Activated naive CD4-positive, alpha-beta T cell treated with anti-CD3 and anti-CD28 coated beads for 36 hours (primary cell): ENCODE results near the gene TIMM44. TPM values are rescaled to one million over a fixed set of nuclear protein-coding genes. Genes with fewer than 3 reads are reported as not detected.
A peak's percentile ranks its signal among the peaks of the same experiment; 100 is the strongest.

Source experiments
- CTCF ChIA-PET: fragments of 350-600 bp; sonication (Branson Sonifier 250); formaldehyde crosslinking; loops from one replicate; lab custom pipeline; 2021; ENCODE audit warnings: antibody characterized with exemption; lab: Charles Lee
- DNase-seq: peaks from one replicate; pipeline ENCODE4 v3.0.0-alpha.2; 2020
- H3K27ac Mint-ChIP-seq: one replicate; pipeline ENCODE4 v1.8.0; 2021; ENCODE audit warnings: mild to moderate bottlenecking, mixed read lengths
- H3K27me3 Mint-ChIP-seq: one replicate; pipeline ENCODE4 v1.8.0; 2021; ENCODE audit warnings: low read depth, mixed read lengths
- H3K36me3 Mint-ChIP-seq: one replicate; pipeline ENCODE4 v1.8.0; 2021; ENCODE audit warnings: low read depth, mixed read lengths
- H3K4me1 Mint-ChIP-seq: one replicate; pipeline ENCODE4 v1.8.0; 2021; ENCODE audit warnings: low read depth, mixed read lengths
- H3K4me3 Mint-ChIP-seq: one replicate; pipeline ENCODE4 v1.8.0; 2021; ENCODE audit warnings: mild to moderate bottlenecking, moderate library complexity, mixed read lengths
- H3K9me3 Mint-ChIP-seq: one replicate; pipeline ENCODE4 v1.8.0; 2021; ENCODE audit warnings: mixed read lengths
- intact Hi-C: fragments of 100-400 bp; cut with micrococcal nuclease; formaldehyde crosslinking; loops from one replicate; pipeline ENCODE4 v1.15.1; 2023
- total RNA-seq, 2 experiments: library from RNA; stranded (reverse); gene quantifications; one replicate each; pipeline ENCODE4 v1.2.3, GENCODE V29; 2021

TIMM44 gene
- total RNA-seq, 2 experiments from 2014 or later, result 88.8 to 88.9 TPM

GRCh38 chr19:7905859-7906258 is 37.6 kb downstream of the TIMM44 start:
- Mint-ChIP-seq H3K36me3 (peaks cover 16% of the 10 kb centered on the region), H3K27ac (no peak overlapping the region), H3K27me3 (no peaks in the 10 kb centered on the region), H3K4me3 (peak overlapping the region; percentile 66), H3K9me3 (no peaks in the 10 kb centered on the region), H3K4me1 (peaks cover 24% of the 10 kb centered on the region)
- no peak for DNase-seq
- intact Hi-C loops, result no loop called here
- CTCF ChIA-PET, result no interaction called here

- CTCF ChIA-PET, result no interaction called here
- H3K4me1 Mint-ChIP-seq, result peaks cover 24% of the 10 kb centered on the region
- H3K36me3 Mint-ChIP-seq, result peaks cover 11% of the 10 kb centered on the region
- H3K9me3 Mint-ChIP-seq, result no peaks in the 10 kb centered on the region
- H3K27ac Mint-ChIP-seq, result no peak overlapping the region
- peak overlapping the region; percentile 80 for H3K4me3 Mint-ChIP-seq
- H3K27me3 Mint-ChIP-seq, result no peaks in the 10 kb centered on the region
- intact Hi-C loops, result no loop called here
- DNase-seq, result no peak
Measured at GRCh38 chr19:7905268-7905667, 38.2 kb downstream of the TIMM44 start.

- intact Hi-C loops, result no loop called here
- peak; percentile 69 for DNase-seq
- CTCF ChIA-PET, result interaction anchor here (0.6 to 1.6 kb wide), 7 partner anchors 12 to 695 kb away, joined by 3 to 10 read pairs (median 3); no protein-coding TSS in a partner anchor
- Mint-ChIP-seq H3K27ac (peak overlapping the region; percentile 81), H3K36me3 (peaks cover 10% of the 10 kb centered on the region), H3K9me3 (no peaks in the 10 kb centered on the region), H3K4me1 (peaks cover 24% of the 10 kb centered on the region), H3K27me3 (no peaks in the 10 kb centered on the region), H3K4me3 (peak overlapping the region; percentile 88)
Measured at GRCh38 chr19:7904074-7905020, 39.1 kb downstream of the TIMM44 start.

- peaks cover 10% of the 10 kb centered on the region for H3K36me3 Mint-ChIP-seq
- no peaks in the 10 kb centered on the region for H3K9me3 Mint-ChIP-seq
- intact Hi-C loops, result loop anchor here (1.0 to 2.0 kb wide), 5 partner anchors 17 to 74 kb away; partner anchors contain the start of genes SNAPC2 and TIMM44
- CTCF ChIA-PET, result interaction anchor here (0.6 to 1.6 kb wide), 7 partner anchors 12 to 694 kb away, joined by 3 to 10 read pairs (median 3); no protein-coding TSS in a partner anchor
- DNase-seq, result peak; percentile 100
- peak within 1 kb of the TSS; percentile 88 for H3K4me3 Mint-ChIP-seq
- no peaks in the 10 kb centered on the region for H3K27me3 Mint-ChIP-seq
- peaks cover 24% of the 10 kb centered on the region for H3K4me1 Mint-ChIP-seq
- H3K27ac Mint-ChIP-seq, result peak within 1 kb of the TSS; percentile 84
Measured at GRCh38 chr19:7903244-7904073, 40.0 kb downstream of the TIMM44 start, which contains the start of gene MAP2K7. TSS of gene MAP2K7 (plus strand) at chr19:7903877. CDS start at chr19:7903945, 68 bp downstream.

- peaks cover 23% of the 10 kb centered on the region for H3K4me1 Mint-ChIP-seq
- H3K27ac Mint-ChIP-seq, result no peak overlapping the region
- no peaks in the 10 kb centered on the region for H3K27me3 Mint-ChIP-seq
- CTCF ChIA-PET, result interaction anchor here (0.8 to 2.5 kb wide), 6 partner anchors 15 to 42 kb away, joined by 3 to 14 read pairs (median 4); no protein-coding TSS in a partner anchor
- peaks cover 10% of the 10 kb centered on the region for H3K36me3 Mint-ChIP-seq
- peak overlapping the region; percentile 88 for H3K4me3 Mint-ChIP-seq
- intact Hi-C loops, result loop anchor here (1.0 to 2.0 kb wide), 5 partner anchors 17 to 74 kb away; partner anchors contain the start of genes SNAPC2 and TIMM44
- DNase-seq, result no peak
- H3K9me3 Mint-ChIP-seq, result no peaks in the 10 kb centered on the region
Measured at GRCh38 chr19:7902796-7903243, 40.6 kb downstream of the TIMM44 start.

GRCh38 chr19:7901337-7901736 is 42.1 kb downstream of the TIMM44 start:
- intact Hi-C loops, result no loop called here
- no peak overlapping the region for H3K27ac Mint-ChIP-seq
- H3K27me3 Mint-ChIP-seq, result peaks cover 2% of the 10 kb centered on the region

GRCh38 chr19:7900931-7901330 is 42.5 kb downstream of the TIMM44 start:
- Mint-ChIP-seq H3K27me3 (peaks cover 2% of the 10 kb centered on the region), H3K27ac (no peak overlapping the region), H3K36me3 (peaks cover 10% of the 10 kb centered on the region), H3K4me1 (peaks cover 15% of the 10 kb centered on the region), H3K4me3 (no peak overlapping the region), H3K9me3 (no peaks in the 10 kb centered on the region)
- CTCF ChIA-PET, result interaction anchor here (0.5 to 2.5 kb wide), 4 partner anchors 32 to 220 kb away, joined by 3 to 14 read pairs (median 6); partner anchors contain the start of gene TRAPPC5
- DNase-seq, result no peak
- intact Hi-C loops, result no loop called here

More at GRCh38 chr19:7901337-7901736, 42.1 kb downstream of the TIMM44 start:
- CTCF ChIA-PET, result interaction anchor here (0.7 to 2.5 kb wide), 3 partner anchors 32 to 48 kb away, joined by 3 to 14 read pairs (median 8); no protein-coding TSS in a partner anchor
- Mint-ChIP-seq H3K4me1 (peaks cover 18% of the 10 kb centered on the region), H3K9me3 (no peaks in the 10 kb centered on the region), H3K36me3 (peaks cover 10% of the 10 kb centered on the region), H3K4me3 (no peak overlapping the region)
- no peak for DNase-seq

- H3K9me3 Mint-ChIP-seq, result no peaks in the 10 kb centered on the region
- DNase-seq, result no peak
Measured at GRCh38 chr19:7900401-7900870, 43.0 kb downstream of the TIMM44 start.

GRCh38 chr19:7899751-7900378 is 43.6 kb downstream of the TIMM44 start:
- intact Hi-C loops, result no loop called here
- Mint-ChIP-seq H3K4me3 (no peak overlapping the region), H3K36me3 (peaks cover 4% of the 10 kb centered on the region), H3K9me3 (no peaks in the 10 kb centered on the region), H3K27ac (no peak overlapping the region), H3K4me1 (peaks cover 6% of the 10 kb centered on the region), H3K27me3 (peaks cover 7% of the 10 kb centered on the region)
- DNase-seq, result no peak
- CTCF ChIA-PET, result interaction anchor here (1.0 to 1.9 kb wide), 2 partner anchors 47 to 219 kb away, joined by 3 to 8 read pairs; partner anchors contain the start of gene TRAPPC5

More at GRCh38 chr19:7900401-7900870, 43.0 kb downstream of the TIMM44 start:
- peaks cover 7% of the 10 kb centered on the region for H3K36me3 Mint-ChIP-seq
- CTCF ChIA-PET, result interaction anchor here (0.5 to 2.5 kb wide), 4 partner anchors 31 to 220 kb away, joined by 3 to 14 read pairs (median 6); partner anchors contain the start of gene TRAPPC5
- intact Hi-C loops, result no loop called here
- H3K27me3 Mint-ChIP-seq, result peaks cover 4% of the 10 kb centered on the region
- H3K4me3 Mint-ChIP-seq, result no peak overlapping the region
- no peak overlapping the region for H3K27ac Mint-ChIP-seq
- H3K4me1 Mint-ChIP-seq, result peaks cover 11% of the 10 kb centered on the region

- intact Hi-C loops, result no loop called here
- CTCF ChIA-PET, result no interaction called here
- no peak for DNase-seq
- H3K36me3 Mint-ChIP-seq, result peaks cover 2% of the 10 kb centered on the region
- no peak overlapping the region for H3K27ac Mint-ChIP-seq
- H3K4me1 Mint-ChIP-seq, result peaks cover 3% of the 10 kb centered on the region
- H3K27me3 Mint-ChIP-seq, result peaks cover 10% of the 10 kb centered on the region
- no peaks in the 10 kb centered on the region for H3K9me3 Mint-ChIP-seq
- H3K4me3 Mint-ChIP-seq, result no peak overlapping the region
Measured at GRCh38 chr19:7898967-7899366, 44.5 kb downstream of the TIMM44 start.

GRCh38 chr19:7897292-7897691 is 46.2 kb downstream of the TIMM44 start:
- Mint-ChIP-seq H3K27me3 (peaks cover 12% of the 10 kb centered on the region), H3K9me3 (no peaks in the 10 kb centered on the region), H3K36me3 (no peaks in the 10 kb centered on the region), H3K4me1 (no peaks in the 10 kb centered on the region), H3K4me3 (no peak overlapping the region), H3K27ac (no peak overlapping the region)
- intact Hi-C loops, result no loop called here
- DNase-seq, result no peak
- CTCF ChIA-PET, result interaction anchor here (0.9 kb wide), 1 partner anchor 28 kb away, joined by 3 read pairs; no protein-coding TSS in a partner anchor
